Measurements from ENCODE around the gene CACNB3.
A peak's percentile ranks its signal among the peaks of the same experiment; 100 is the strongest.

Gene CACNB3

GRCh38 chr12:48817873-48818830, at the start of gene CACNB3:
Gene CACNB3, plus strand, starts transcription at chr12:48818496. Its CDS starts 434 bp downstream, at chr12:48818930.
- DNase-seq (ENCODE audit: low read depth in 2 of 2) = peak in 1 of 2 experiments; percentile 13

- DNase-seq (ENCODE audit: low read depth in 2 of 2) = no peak
Observed at GRCh38 chr12:48768736-48769135, 49.6 kb upstream of the CACNB3 start.

- no peak for DNase-seq (ENCODE audit: low read depth in 2 of 2)
Observed at GRCh38 chr12:48770756-48771155, 47.5 kb upstream of the CACNB3 start.

GRCh38 chr12:48771588-48772112, 46.6 kb upstream of the CACNB3 start:
- no peak for DNase-seq (ENCODE audit: low read depth in 2 of 2)

- no peak for DNase-seq (ENCODE audit: low read depth in 2 of 2)
Observed at GRCh38 chr12:48773686-48774085, 44.6 kb upstream of the CACNB3 start.

GRCh38 chr12:48774516-48774915, 43.8 kb upstream of the CACNB3 start:
- DNase-seq (ENCODE audit: low read depth in 2 of 2) = no peak

GRCh38 chr12:48775299-48775698, 43.0 kb upstream of the CACNB3 start:
- DNase-seq (ENCODE audit: low read depth in 2 of 2) = no peak

GRCh38 chr12:48775991-48776649, 42.2 kb upstream of the CACNB3 start:
- DNase-seq (ENCODE audit: low read depth in 2 of 2) = no peak

GRCh38 chr12:48776956-48777355, 41.3 kb upstream of the CACNB3 start:
- DNase-seq (ENCODE audit: low read depth in 2 of 2) = no peak

- no peak for DNase-seq (ENCODE audit: low read depth in 2 of 2)
Observed at GRCh38 chr12:48777501-48778400, 40.5 kb upstream of the CACNB3 start.

GRCh38 chr12:48779869-48780268, 38.4 kb upstream of the CACNB3 start:
- peak; percentile 77 to 79 for DNase-seq (ENCODE audit: low read depth in 2 of 2)

- DNase-seq (ENCODE audit: low read depth in 2 of 2) = no peak
Observed at GRCh38 chr12:48780381-48781025, 37.8 kb upstream of the CACNB3 start.

GRCh38 chr12:48781750-48782456, 36.4 kb upstream of the CACNB3 start:
- no peak for DNase-seq (ENCODE audit: low read depth in 2 of 2)

GRCh38 chr12:48782457-48783395, 35.6 kb upstream of the CACNB3 start:
- DNase-seq (ENCODE audit: low read depth in 2 of 2) = no peak

- DNase-seq (ENCODE audit: low read depth in 2 of 2) = no peak
Observed at GRCh38 chr12:48783432-48783831, 34.9 kb upstream of the CACNB3 start.

- no peak for DNase-seq (ENCODE audit: low read depth in 2 of 2)
Observed at GRCh38 chr12:48786591-48787544, 31.4 kb upstream of the CACNB3 start.

GRCh38 chr12:48787791-48788523, 30.3 kb upstream of the CACNB3 start:
- DNase-seq (ENCODE audit: low read depth in 2 of 2) = no peak

- DNase-seq (ENCODE audit: low read depth in 2 of 2) = no peak
Observed at GRCh38 chr12:48788524-48788853, 29.8 kb upstream of the CACNB3 start.
